DMS 273 (cell line): ENCODE data around the gene ZNF691.
"Not testable (repeated sequence)": the region's sequence is repeated elsewhere in the genome, so short reads cannot be mapped to it uniquely, and the experiment has no call there.

Experiments used
- DNase-seq: peaks from one replicate; lab custom pipeline; 2025; ENCODE audit not compliant: unreplicated experiment; lab: John Stamatoyannopoulos, UW

ZNF691 gene

DNA sequence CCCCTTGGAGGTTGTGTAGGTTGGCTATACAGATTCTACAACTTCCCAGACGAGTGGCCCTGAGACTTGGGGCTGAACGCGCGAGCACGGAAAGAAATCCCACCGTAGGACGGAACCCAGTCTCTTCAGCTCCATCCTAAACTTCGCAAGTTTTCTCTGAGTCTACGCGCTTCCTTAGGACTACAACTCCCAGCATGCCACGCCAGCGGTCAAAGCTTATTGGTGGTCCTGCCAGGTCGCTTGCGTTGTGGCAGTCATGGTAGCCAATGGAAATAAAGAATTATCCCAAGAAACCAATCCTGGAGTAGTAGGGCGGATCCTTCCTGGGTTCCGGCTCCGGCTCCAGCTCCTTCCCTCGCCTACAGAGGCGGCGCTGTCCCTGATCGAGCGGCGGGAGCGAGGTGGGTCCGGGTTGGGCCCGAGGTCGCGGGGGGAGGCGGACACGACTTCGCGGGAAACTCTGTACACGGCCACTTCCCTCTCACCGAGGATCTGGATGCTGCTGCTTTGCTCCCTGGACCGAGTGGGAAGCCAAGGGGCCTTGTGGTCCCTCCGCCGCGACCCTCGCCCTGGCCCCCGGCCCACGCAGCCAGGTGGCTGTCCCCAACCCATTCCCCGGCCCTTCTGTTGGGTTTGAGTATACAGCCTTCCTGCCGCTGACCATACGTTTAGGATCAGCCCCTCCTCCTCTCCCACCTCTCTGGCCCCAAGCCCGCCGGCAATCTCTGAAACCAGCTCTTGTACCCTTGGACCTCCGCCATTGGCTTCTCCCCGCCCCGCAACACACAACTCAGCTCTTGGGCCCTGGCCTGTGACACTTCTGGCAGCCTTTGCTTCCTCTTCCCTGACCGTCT, at the start of gene ZNF691:
ZNF691 (plus strand) TSS at position 357 of the 854 bp plus-strand sequence. CDS start 3,046 bp downstream, outside the sequence.
- peak; percentile 99 for DNase-seq

DNA sequence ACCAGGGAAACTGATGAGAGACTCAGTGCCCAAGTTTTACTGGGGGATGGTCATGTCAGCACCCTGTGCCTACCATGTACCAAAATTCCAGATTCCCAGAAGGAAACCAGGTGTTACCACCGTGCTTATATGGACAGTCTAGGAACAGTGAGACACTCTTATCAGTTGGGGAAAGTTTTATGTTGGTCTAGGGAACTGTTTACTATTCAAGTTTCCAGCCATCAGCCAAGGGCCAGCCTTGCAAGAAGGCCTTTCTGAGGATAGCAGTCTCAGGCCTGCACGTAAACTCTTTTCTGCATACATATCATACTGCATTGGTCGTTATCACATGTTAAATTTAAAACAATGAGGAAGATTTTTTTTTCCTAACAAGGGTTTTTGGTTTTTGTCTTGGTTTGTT, 49.0 kb upstream of the ZNF691 start:
- no peak for DNase-seq

DNA sequence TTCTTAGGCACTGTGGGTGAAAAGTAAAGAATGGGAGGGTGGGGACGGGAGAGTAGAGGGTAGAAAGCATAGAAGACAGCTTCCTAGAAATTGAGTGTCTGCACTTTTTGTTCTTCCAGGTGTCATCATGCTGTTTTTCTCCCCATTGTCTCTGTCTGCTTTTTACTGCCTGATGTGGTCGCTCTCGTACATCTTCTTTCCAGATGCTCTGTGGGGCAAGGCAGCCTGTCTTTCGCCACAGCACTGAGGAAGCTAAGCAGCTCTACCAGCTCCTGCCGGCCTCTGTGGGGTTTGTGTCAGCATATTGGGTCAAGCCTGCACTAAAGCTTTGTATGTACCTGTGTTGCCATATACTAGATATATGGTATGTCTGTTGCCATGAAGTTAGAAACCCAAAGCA, 48.4 kb upstream of the ZNF691 start:
- no peak for DNase-seq

DNA sequence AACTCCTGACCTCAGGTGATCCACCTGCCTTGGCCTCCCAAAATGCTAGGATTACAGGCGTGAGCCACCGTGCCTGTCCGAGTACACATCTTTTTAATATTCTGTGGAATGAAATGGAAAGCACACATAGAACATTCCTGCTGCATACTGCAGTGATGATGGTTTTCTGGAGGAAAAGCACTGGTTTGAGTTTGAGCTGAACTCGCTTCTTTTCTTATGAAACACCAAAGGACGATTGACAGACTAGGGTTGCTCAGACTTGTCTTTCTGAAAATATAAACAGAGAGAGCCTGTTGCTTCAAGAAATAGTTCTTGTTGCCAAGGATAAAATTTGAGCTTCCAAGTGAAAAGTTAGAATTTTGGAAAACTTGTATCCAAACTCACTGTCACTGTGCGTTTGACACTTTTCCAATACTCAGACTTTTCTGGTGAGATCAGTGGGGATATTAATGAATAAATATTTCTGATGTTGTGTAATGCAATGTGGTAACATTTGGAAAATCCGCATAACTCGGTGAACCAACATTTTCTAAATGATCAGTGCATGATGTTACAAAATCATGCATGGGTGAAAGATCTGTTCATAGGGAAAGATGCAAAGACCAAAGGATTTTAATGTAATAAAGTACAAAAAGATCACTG, 44.5 kb upstream of the ZNF691 start:
- DNase-seq: no peak

DNA sequence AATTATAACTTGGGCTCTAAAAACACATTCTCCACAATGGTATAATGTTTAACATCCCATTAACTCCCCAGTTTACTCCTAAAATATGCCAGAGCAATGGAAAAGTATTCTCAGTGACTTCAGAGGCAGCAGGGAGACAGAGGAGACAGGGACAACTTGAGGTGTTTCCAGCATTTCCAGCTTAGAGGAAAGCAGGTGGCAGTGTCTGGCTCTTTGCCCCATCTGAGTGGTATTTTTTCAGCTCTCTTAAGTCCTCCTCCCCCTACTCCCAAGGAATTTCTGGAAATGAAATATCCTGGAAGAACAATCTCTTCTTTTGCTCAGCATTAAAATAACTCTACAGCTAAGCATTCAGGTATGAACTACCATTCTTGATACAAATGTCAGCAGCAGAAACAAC, 40.2 kb upstream of the ZNF691 start:
- peak; percentile 25 for DNase-seq

DNA sequence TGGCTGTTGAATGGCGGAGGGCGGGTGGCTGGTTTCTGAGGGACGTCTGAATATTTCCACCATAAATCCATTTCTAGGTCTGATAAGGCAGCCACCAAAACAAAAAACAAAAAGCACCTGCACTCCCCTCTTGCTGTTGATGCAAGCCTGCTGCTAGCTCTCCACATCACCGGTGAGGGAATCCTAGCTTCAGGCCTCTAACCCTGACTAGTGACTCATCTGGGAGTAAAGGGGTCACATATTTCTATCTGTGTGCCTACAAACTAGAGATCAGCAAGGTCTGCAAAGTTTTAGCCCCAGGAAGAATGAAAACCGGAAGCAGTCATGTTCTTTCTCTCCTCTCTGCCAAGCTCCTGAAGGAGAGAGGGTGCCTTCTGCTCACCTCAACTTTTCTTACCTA, 39.8 kb upstream of the ZNF691 start:
- DNase-seq: no peak

DNA sequence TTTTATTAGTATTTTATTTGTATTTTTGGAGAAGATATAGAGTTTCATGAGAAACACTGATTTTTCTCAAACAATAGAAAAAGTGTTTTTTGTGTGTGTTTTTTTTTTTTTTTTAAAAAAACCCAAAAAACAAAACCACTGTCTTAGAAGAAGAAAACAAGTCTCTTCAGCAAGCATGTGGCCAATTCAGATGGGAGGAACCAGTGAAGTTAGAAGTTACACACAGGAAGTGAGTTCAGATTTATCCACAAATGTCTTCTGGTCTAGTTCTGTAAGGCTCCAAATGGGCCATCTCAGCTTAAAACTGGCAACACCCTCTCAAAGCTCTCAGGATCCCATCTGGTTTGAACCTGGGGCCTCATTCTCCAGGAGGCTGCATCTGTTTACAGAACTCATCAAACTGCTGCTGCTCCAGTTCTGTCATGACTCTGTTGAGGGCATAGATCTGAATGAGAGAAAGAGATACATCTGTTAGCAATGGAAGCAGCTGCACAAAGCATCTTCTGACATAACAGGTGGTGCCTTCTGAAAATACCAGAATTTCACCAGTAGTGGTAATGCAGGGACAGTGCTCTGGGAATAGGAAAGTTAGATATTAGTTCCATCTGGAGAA, 39.3 kb upstream of the ZNF691 start:
- DNase-seq: peak; percentile 78

DNA sequence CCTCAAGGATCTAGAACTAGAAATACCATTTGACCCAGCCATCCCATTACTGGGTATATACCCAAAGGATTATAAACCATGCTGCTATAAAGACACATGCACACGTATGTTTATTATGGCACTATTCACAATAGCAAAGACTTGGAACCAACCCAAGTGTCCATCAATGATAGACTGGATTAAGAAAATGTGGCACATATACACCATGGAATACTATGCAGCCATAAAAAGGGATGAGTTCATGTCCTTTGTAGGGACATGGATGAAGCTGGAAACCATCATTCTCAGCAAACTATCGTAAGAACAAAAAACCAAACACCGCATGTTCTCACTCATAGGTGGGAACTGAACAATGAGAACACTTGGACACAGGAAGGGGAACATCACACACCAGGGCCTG, 31.6 kb upstream of the ZNF691 start:
- DNase-seq: not testable (repeated sequence)

GRCh38 chr1:42815941-42816584, 30.4 kb upstream of the ZNF691 start:
- no peak for DNase-seq

- peak; percentile 96 for DNase-seq
Observed at GRCh38 chr1:42816585-42817439, 29.6 kb upstream of the ZNF691 start, which contains the start of the genes ERMAP and SVBP. Gene ERMAP, plus strand, starts transcription at chr1:42817122. Its CDS starts 13,327 bp downstream, at chr1:42830449. Gene SVBP, minus strand, starts transcription at chr1:42817397. Its CDS starts 853 bp downstream, at chr1:42816544.

- DNase-seq: no peak
Observed at GRCh38 chr1:42817440-42817767, 29.0 kb upstream of the ZNF691 start.

- no peak for DNase-seq
Observed at GRCh38 chr1:42817976-42818375, 28.4 kb upstream of the ZNF691 start.

DNA sequence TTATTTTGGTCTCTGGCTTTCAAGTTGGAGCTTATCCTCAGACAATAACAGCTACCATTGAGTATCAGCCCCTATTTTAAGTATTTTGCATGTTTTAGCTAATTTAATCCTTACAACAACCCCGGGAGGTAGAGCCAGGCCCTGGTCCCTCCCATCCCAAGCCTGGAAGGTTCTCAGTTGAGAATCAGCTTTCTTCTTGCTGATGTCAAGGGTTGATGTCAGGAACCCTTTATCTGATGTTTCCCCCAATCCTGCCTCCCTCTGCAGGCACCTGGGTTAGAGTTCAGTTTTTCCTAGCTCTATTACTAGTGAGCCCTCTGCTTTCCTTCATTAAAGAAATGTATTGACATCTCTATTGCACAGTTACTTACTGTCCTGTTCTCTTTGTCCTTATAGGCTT, 25.6 kb upstream of the ZNF691 start:
- DNase-seq: no peak

GRCh38 chr1:42821690-42822089, 24.7 kb upstream of the ZNF691 start:
- no peak for DNase-seq

DNA sequence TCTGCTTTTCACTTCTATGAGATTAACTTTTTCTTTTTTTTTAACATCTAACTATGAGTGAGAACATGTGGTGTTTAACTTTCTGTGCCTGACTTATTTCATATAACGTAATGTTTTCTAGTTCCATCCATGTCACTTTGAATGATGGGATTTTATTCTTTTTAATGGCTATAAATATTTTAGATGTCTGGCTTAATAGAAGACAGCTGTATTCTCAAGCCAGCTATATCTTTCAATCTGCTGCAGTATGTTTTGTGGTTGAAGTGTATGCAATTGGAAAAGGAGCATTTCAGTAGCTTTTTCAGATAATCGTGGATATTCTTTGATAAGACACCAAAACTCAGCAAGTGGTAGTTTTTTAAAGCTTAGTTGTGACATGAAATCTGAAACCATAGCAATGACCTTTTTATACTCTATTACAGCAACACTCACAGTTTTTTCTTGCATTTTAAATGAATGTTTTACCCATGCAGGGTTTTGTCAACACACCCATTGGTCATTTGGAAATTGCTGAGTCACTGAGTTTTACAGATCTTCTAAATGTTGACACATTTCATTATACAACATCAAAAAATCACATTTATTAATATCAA, 23.5 kb upstream of the ZNF691 start:
- peak; percentile 48 for DNase-seq

- DNase-seq: no peak
Observed at GRCh38 chr1:42824481-42825035, 21.9 kb upstream of the ZNF691 start.

- DNase-seq: no peak
Observed at GRCh38 chr1:42825036-42825851, 21.2 kb upstream of the ZNF691 start.

- DNase-seq: no peak
Observed at GRCh38 chr1:42830631-42831030, 15.8 kb upstream of the ZNF691 start.

GRCh38 chr1:42831273-42831672, 15.1 kb upstream of the ZNF691 start:
- DNase-seq: no peak
